Purkinje cell (primary cell): ENCODE results near the gene RSRP1. TPM values are rescaled to one million over a fixed set of nuclear protein-coding genes. Genes with fewer than 3 reads are reported as not detected.

Experiments
- polyA plus RNA-seq: library from polyadenylated mRNA; unstranded; fragments of >200 nt; fragmentation: Nextera tagmentation; gene quantifications from 2 replicates; pipeline ENCODE4 v1.2.1, GENCODE V29; 2014

Gene RSRP1
- polyA plus RNA-seq = 65.5 and 77.5 TPM in 2 replicates

GRCh38 chr1:25247024-25247828 is at the start of gene RSRP1:
TSS of gene RSRP1 (minus strand) at chr1:25247454. CDS start at chr1:25246963, 491 bp downstream.

GRCh38 chr1:25272238-25272637 is 25.0 kb upstream of the RSRP1 start, which contains the start of gene RHD:
TSS of gene RHD (plus strand) at chr1:25272509. CDS start at chr1:25272548, 39 bp downstream.

GRCh38 chr1:25232027-25232865 is 15.0 kb downstream of the RSRP1 start, which contains the start of gene SYF2:
TSS of gene SYF2 (minus strand) at chr1:25232502. CDS start at chr1:25232467, 35 bp downstream.

Other genes starting within 250 kb of the RSRP1 start
- 56.6 and 64.8 TPM in 2 replicates for gene SYF2, start 15.0 kb downstream of the RSRP1 start, polyA plus RNA-seq
- 0.74 TPM in 1 of 2 replicates, not detected in the other for gene RHD, start 25.1 kb upstream of the RSRP1 start, polyA plus RNA-seq
- gene TMEM50A, start 90.9 kb upstream of the RSRP1 start, polyA plus RNA-seq = 83.5 and 104 TPM in 2 replicates
- gene RHCE, start 173.4 kb upstream of the RSRP1 start, polyA plus RNA-seq = 1.6 and 2.1 TPM in 2 replicates
- gene MACO1, start 183.4 kb upstream of the RSRP1 start, polyA plus RNA-seq = 8.3 and 11.9 TPM in 2 replicates